H1 (cell line): ENCODE measurements around the gene SH2B3.

Experiments used
- FOSL1 ChIP-seq: IDR thresholded peaks from 2 replicates; pipeline ENCODE4 v1.6.1; 2011; ENCODE audit warnings: mild to moderate bottlenecking, low read depth, low read length, moderate library complexity; ENCODE audit not compliant: insufficient read depth
- HDAC6 ChIP-seq: IDR thresholded peaks from one replicate; pipeline ENCODE4 v1.7.1; 2012; ENCODE audit warnings: low read depth, mild to moderate bottlenecking, inconsistent platforms, low read length, moderate library complexity
- NRF1 ChIP-seq: IDR thresholded peaks from 2 replicates; pipeline ENCODE4 v1.6.1; 2011; ENCODE audit warnings: mild to moderate bottlenecking, low read depth, low read length, improper control_type of control experiment
- POLR2AphosphoS5 ChIP-seq: IDR thresholded peaks from 2 replicates; pipeline ENCODE4 v1.6.1; 2011; ENCODE audit warnings: low read depth, low read length
- TBP ChIP-seq: IDR thresholded peaks from 2 replicates; pipeline ENCODE4 v1.6.1; 2011; ENCODE audit warnings: low read depth, low read length, improper control_type of control experiment
- TCF12 ChIP-seq: IDR thresholded peaks from 2 replicates; pipeline ENCODE4 v1.6.1; 2011; ENCODE audit warnings: low read depth, mild to moderate bottlenecking, low read length
- TF ChIP-seq, protein P1 (sequence below), 3 experiments: IDR thresholded peaks; 1 replicate in 2 of 3; 2 replicates in 1 of 3; pipeline versions ENCODE4 v1.5.1 to v1.6.1; 2011; ENCODE audit warnings: low read length in 3 of 3, mild to moderate bottlenecking in 3 of 3, inconsistent platforms in 2 of 3, low read depth in 1 of 3, moderate library complexity in 1 of 3; ENCODE audit not compliant: insufficient read depth in 1 of 3; ENCODE audit errors: control extremely low read depth in 1 of 3
- TF ChIP-seq, protein P2 (sequence below): IDR thresholded peaks from 2 replicates; pipeline ENCODE4 v1.6.1; 2011; ENCODE audit warnings: low read depth, mild to moderate bottlenecking, low read length; ENCODE audit not compliant: insufficient read depth

DNA sequence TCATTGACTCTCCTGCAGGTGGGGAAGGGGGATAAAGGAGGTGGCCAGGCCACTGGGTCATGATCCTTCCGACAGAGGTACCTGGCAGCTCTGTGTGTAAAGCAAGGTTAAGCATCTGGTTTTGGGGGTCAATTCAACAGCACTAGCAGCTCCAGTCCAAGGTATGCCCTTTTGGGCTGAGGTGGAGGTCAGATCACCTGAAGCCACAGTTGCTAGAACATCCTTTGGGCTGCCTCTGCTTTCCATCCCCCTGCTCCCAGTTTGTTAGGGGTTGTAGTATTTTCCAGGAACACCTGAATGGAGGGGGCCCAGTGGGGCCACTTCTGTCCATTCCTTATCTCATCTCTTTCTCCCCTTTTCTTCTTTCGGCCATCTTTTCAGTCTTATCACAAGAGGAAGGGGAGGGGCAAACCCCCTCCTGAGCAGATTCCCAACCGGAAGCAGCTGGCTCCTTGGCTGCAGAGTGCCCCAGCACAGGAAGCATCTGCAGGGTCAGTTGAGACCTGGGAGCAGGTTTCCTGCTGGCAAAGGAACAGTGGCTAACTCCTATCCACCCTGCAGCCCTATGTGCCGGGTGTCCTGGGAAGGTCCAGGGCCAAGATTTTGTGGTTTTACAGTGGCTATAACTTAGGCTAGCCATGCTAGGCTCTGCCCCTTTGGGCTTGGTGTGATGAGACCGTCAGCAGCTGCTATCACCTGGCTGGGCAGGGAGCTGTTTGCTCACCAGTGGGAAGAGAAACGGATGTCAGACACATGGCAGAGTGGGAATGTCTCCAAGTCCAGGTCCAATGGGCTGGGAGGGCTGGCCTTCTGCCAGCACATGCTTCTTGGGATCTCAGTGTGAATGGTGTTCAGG lies 40.2 kb downstream of the SH2B3 start:
- TF ChIP-seq, protein P1, sequence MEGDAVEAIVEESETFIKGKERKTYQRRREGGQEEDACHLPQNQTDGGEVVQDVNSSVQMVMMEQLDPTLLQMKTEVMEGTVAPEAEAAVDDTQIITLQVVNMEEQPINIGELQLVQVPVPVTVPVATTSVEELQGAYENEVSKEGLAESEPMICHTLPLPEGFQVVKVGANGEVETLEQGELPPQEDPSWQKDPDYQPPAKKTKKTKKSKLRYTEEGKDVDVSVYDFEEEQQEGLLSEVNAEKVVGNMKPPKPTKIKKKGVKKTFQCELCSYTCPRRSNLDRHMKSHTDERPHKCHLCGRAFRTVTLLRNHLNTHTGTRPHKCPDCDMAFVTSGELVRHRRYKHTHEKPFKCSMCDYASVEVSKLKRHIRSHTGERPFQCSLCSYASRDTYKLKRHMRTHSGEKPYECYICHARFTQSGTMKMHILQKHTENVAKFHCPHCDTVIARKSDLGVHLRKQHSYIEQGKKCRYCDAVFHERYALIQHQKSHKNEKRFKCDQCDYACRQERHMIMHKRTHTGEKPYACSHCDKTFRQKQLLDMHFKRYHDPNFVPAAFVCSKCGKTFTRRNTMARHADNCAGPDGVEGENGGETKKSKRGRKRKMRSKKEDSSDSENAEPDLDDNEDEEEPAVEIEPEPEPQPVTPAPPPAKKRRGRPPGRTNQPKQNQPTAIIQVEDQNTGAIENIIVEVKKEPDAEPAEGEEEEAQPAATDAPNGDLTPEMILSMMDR (IDR thresholded peaks at IDR 0.05; ENCODE audit: control extremely low read depth in 1 of 3, insufficient read depth in 1 of 3, low read depth in 1 of 3, low read length in 3 of 3) = no peak
- TF ChIP-seq, protein P2, sequence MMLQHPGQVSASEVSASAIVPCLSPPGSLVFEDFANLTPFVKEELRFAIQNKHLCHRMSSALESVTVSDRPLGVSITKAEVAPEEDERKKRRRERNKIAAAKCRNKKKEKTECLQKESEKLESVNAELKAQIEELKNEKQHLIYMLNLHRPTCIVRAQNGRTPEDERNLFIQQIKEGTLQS = no peak
- TF ChIP-seq TCF12 (no peak), POLR2AphosphoS5 (no peak; the same call in 1 of the 2 replicates), NRF1 (no peak), TBP (no peak), HDAC6 (no peak), FOSL1 (no peak)
